Ascending aorta (tissue), 2 donors: ENCODE measurements around the gene SELENOW. TPM values are rescaled to one million over a fixed set of nuclear protein-coding genes. Genes with fewer than 3 reads are reported as not detected.

Experiments used
- DNase-seq, 2 donors: peaks; one replicate each; pipeline ENCODE4 v3.0.0-alpha.2; 2019; ENCODE audit warnings: low spot score in 2 of 2
- H3K27ac ChIP-seq, 2 donors: fragments of 200-600 bp; sonication (generic); one replicate each; pipeline ENCODE4 v1.5.1; 2016 to 2017; ENCODE audit warnings: mild to moderate bottlenecking in 1 of 2
- H3K27me3 ChIP-seq: fragments of 200-600 bp; sonication (generic); one replicate; pipeline ENCODE4 v1.5.1; 2017
- H3K36me3 ChIP-seq, 2 donors: fragments of 200-600 bp; sonication (generic); one replicate each; pipeline ENCODE4 v1.5.1; 2016
- H3K4me1 ChIP-seq, 2 donors: fragments of 200-600 bp; sonication (generic); one replicate each; pipeline ENCODE4 v1.5.1; 2016 to 2017; ENCODE audit warnings: mild to moderate bottlenecking in 1 of 2
- H3K4me3 ChIP-seq, 2 donors: fragments of 200-600 bp; sonication (generic); one replicate each; pipeline ENCODE4 v1.5.1; 2016 to 2017; ENCODE audit warnings: mild to moderate bottlenecking in 1 of 2
- H3K9me3 ChIP-seq, 2 donors: fragments of 200-600 bp; sonication (generic); one replicate each; pipeline ENCODE4 v1.5.1; 2016
- CTCF ChIP-seq, 3 experiments: fragments of 200-600 bp in 2 of 3; fragments of 450-650 bp in 1 of 3; sonication (generic) in 2 of 3; IDR thresholded peaks; one replicate each; pipeline ENCODE4 v1.5.1; 2016 to 2019; ENCODE audit warnings: antibody characterized with exemption in 3 of 3, mild to moderate bottlenecking in 1 of 3, moderate library complexity in 1 of 3
- intact Hi-C: fragments of 100-400 bp; cut with DNase I; formaldehyde crosslinking; loops from one replicate; pipeline ENCODE4 v1.15.1; 2023
- total RNA-seq: library from RNA; depleted of rRNA; stranded (reverse); fragments of >200 nt; gene quantifications from one replicate; pipeline ENCODE4 v1.1.0, GENCODE V29; 2016

SELENOW gene
- total RNA-seq, 1 donor from 2014 or later, result 771 TPM

DNA sequence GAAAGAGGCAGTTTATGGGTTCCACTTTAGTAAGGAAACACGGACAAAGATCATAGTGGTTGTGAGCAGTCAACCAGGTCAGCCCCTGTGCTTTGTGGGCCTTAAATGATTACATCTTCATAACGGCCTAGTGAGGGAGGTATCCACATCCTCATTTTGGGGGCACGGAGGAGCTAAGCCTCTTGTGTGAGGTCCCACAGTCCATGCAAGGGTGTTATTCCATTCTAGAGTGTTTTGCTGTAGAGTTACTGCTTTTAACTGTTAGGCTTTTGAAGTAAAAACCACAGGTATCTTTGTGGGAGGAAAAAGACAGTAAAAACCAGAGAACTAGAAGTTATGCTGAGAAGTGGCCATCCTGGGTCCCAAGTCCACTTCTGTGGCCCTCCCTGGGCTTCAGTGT, 29.2 kb upstream of the SELENOW start:
- H3K27ac ChIP-seq, result no peak overlapping the region
- no peak overlapping the region for H3K4me3 ChIP-seq
- no peaks in the 10 kb centered on the region for H3K27me3 ChIP-seq
- no peaks in the 10 kb centered on the region for H3K9me3 ChIP-seq
- TF ChIP-seq CTCF (IDR thresholded peaks at IDR 0.05), result no peak
- peaks cover 4 to 12% of the 10 kb centered on the region in 2 donors for H3K4me1 ChIP-seq
- intact Hi-C loops, result no loop called here
- peaks cover 73 to 77% of the 10 kb centered on the region in 2 donors for H3K36me3 ChIP-seq
- no peak for DNase-seq

DNA sequence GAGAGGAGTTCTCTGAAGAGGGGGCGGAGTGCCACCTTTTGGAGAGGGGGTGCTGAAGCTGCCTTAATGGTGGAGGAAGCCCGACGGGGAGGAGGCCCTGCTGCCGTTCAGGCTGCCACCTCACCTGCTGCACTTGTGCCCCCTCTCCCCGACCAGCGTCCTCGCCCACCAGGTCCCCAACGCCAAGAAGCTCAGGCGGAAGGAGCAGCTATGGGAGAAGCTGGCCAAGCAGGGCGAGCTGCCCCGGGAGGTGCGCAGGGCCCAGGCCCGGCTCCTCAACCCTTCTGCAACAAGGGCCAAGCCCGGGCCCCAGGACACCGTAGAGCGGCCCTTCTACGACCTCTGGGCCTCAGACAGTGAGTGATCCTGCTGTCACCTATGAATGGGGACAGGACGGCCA, 27.8 kb upstream of the SELENOW start:
- no peak for TF ChIP-seq CTCF (IDR thresholded peaks at IDR 0.05)
- no peak for DNase-seq
- H3K4me1 ChIP-seq, result peaks cover 4 to 8% of the 10 kb centered on the region in 2 donors
- no peaks in the 10 kb centered on the region for H3K9me3 ChIP-seq
- H3K4me3 ChIP-seq, result no peak overlapping the region
- no peaks in the 10 kb centered on the region for H3K27me3 ChIP-seq
- H3K27ac ChIP-seq, result no peak overlapping the region
- intact Hi-C loops, result no loop called here
- H3K36me3 ChIP-seq, result peaks cover 87 to 91% of the 10 kb centered on the region in 2 donors

DNA sequence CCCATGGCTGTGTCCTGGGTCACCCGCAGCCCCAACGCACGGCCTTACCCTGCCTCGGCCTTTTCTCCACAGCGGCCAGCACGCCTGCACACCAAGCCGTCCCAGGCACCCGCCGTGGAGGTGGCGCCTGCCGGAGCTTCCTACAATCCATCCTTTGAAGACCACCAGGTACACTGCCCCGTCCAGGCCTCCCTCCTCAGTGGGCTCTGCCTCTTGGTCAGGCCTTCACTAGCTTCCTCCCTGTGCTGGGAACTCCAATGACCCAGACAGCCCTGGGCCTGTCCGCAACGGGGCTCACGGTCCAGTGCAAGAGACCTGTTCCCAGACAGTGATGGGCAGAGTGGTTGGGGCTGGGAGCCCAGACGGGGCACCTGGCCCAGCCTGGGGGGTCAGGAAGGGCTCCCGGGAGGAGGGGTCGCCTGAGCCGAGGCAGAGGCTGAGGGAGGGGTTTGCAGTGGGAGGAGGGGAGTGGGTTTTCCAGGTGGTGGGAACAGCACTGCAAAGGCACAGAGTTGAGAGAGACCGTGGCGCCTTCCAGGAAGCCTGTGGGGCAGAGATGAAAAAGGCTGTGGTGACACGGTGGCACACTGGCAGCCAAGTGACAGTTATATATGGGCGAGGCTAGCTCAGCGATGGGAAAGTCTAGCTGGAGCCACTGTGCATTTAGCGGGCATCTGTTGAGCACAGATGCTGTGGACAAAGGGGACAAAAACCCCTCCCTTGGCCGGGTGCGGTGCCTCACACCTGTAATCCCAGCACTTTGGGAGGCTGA, 25.9 kb upstream of the SELENOW start:
- Histone ChIP-seq H3K27me3 (no peaks in the 10 kb centered on the region), H3K27ac (no peak overlapping the region), H3K9me3 (no peaks in the 10 kb centered on the region), H3K4me1 (no peaks in the 10 kb centered on the region), H3K36me3 (peaks cover 99% of the 10 kb centered on the region in 2 donors), H3K4me3 (no peak overlapping the region)
- DNase-seq, result no peak
- intact Hi-C loops, result no loop called here
- no peak for TF ChIP-seq CTCF (IDR thresholded peaks at IDR 0.05)

DNA sequence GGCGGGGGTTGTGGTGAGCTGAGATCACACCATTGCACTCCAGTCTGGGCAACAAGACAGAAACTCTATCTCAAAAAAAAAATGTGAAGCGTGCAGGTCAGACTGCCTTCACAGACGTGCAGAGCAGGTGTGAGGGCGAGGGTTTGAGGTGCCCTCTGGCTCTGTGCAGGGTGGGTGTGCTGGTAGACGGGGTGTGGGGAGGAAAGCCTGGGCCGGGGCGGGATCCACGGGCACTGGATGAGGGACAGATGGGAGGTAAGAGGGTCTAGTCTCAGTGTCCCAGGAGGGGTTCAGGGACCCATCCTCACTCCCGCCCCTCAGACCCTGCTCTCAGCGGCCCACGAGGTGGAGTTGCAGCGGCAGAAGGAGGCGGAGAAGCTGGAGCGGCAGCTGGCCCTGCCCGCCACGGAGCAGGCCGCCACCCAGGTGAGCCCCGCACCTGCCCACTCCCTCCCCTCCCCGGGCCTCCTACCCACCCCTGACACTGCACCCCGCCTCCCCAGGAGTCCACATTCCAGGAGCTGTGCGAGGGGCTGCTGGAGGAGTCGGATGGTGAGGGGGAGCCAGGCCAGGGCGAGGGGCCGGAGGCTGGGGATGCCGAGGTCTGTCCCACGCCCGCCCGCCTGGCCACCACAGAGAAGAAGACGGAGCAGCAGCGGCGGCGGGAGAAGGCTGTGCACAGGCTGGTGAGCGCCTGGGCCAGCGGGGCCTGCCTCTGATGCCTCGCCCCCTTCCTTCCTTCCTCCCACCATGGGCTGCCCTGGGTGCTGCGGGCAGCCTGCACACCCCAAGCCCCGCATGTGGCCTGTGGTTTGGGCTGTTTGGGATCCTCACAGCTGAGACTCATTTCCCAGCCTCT, 24.1 kb upstream of the SELENOW start:
- no peaks in the 10 kb centered on the region for H3K9me3 ChIP-seq
- H3K4me1 ChIP-seq, result no peaks in the 10 kb centered on the region
- no peak for TF ChIP-seq CTCF (IDR thresholded peaks at IDR 0.05)
- H3K27ac ChIP-seq, result no peak overlapping the region
- intact Hi-C loops, result no loop called here
- peaks cover 93 to 96% of the 10 kb centered on the region in 2 donors for H3K36me3 ChIP-seq
- H3K4me3 ChIP-seq, result no peak overlapping the region
- DNase-seq, result no peak
- no peaks in the 10 kb centered on the region for H3K27me3 ChIP-seq

DNA sequence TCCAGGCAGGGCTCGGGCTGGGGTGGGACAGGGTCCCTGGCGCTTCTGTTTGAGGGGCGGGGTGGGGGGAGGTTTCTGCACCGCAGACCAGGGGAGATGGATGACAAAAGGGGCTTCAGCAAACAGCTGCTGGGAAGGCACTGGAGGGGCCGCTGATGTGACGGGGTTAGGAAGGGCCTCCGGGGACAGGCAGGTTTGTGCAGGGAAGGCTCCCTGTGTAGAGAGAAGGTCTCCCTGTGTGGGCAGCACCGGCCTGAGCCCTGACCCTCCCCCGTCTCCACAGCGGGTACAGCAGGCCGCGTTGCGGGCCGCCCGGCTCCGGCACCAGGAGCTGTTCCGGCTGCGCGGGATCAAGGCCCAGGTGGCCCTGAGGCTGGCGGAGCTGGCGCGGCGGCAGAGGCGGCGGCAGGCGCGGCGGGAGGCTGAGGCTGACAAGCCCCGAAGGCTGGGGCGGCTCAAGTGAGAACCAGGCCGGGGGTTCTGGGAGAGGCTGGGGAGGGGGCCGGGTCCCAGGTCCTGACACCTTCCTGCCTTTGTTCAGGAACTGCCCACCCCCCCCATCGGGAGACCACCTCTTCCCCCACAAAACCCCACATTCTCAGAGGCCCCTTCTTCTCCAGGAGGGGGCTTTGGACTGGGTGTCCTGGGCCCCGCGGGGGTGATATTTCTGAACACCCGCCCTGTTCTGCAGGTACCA, 23.3 kb upstream of the SELENOW start:
- peaks cover 85 to 88% of the 10 kb centered on the region in 2 donors for H3K36me3 ChIP-seq
- no peak overlapping the region for H3K27ac ChIP-seq
- no peaks in the 10 kb centered on the region for H3K9me3 ChIP-seq
- H3K4me1 ChIP-seq, result no peaks in the 10 kb centered on the region
- intact Hi-C loops, result no loop called here
- no peak overlapping the region for H3K4me3 ChIP-seq
- no peaks in the 10 kb centered on the region for H3K27me3 ChIP-seq
- no peak for TF ChIP-seq CTCF (IDR thresholded peaks at IDR 0.05)
- DNase-seq, result no peak
